Measurements from ENCODE around the gene GSK3B. TPM values are rescaled to one million over a fixed set of nuclear protein-coding genes. Genes with fewer than 3 reads are reported as not detected.

Gene GSK3B
- total and polyA plus RNA-seq, 10 of the 15 experiments (the other 5 are each of a cell fraction or from before 2014, with no cell fraction given), result 8.5 to 49.8 (median 25.5) TPM

GRCh38 chr3:120143676-120144075 is 49.4 kb upstream of the GSK3B start:
- in situ Hi-C loops (cut with MboI) (no loop called here), intact Hi-C loops (cut with micrococcal nuclease; ENCODE audit: unreplicated experiment) (no loop called here)
- WGBS (ENCODE audit: insufficient coverage, insufficient replicate concordance, low lambda C conversion rate, missing lambda C conversion rate), result 31% methylated on average over 2 of the region's 2 CpGs
- Histone ChIP-seq H3K4me2 (ENCODE audit: control insufficient read depth, insufficient read depth) (no peak overlapping the region), H3K4me3 (no peak overlapping the region), H3K36me3 (ENCODE audit: control insufficient read depth in 2 of 2, insufficient read depth in 2 of 2, low read length in 1 of 2) (no peaks in the 10 kb centered on the region), H4K20me1 (ENCODE audit: control insufficient read depth, insufficient read depth) (no peaks in the 10 kb centered on the region), H3K4me1 (ENCODE audit: control insufficient read depth, insufficient read depth, low read length) (peaks cover 9% of the 10 kb centered on the region), H2AFZ (ENCODE audit: control insufficient read depth, low read depth, low read length) (no peak overlapping the region), H3K79me2 (ENCODE audit: control insufficient read depth, insufficient read depth, low read length) (no peaks in the 10 kb centered on the region), H3K27me3 (replicated peaks in 1 of 2; ENCODE audit: control insufficient read depth in 2 of 2, insufficient read depth in 2 of 2, low read length in 1 of 2) (no peaks in the 10 kb centered on the region), H3K27ac (ENCODE audit: control insufficient read depth, insufficient read depth) (no peak overlapping the region), H3K9me3 (replicated peaks; ENCODE audit: control insufficient read depth, insufficient read depth, low read length) (no peaks in the 10 kb centered on the region; the same call in 2 of the 3 replicates), H3K9ac (ENCODE audit: control insufficient read depth, insufficient read depth, low read length) (no peak overlapping the region)
- no TSS peak for BruUV-seq (replicated peaks)
- ChIA-PET POLR2A (interaction anchor here (1.3 kb wide), 1 partner anchor 15 kb away, joined by 3 read pairs; no protein-coding TSS in a partner anchor), RAD21 (ENCODE audit: unreplicated experiment) (interaction anchor here (1.3 kb wide), 1 partner anchor 29 kb away, joined by 3 read pairs; no protein-coding TSS in a partner anchor), SMC1A (ENCODE audit: uncharacterized antibody, unreplicated experiment) (interaction anchor here (1.2 to 6.6 kb wide), 2 partner anchors 252 to 324 kb away, joined by 3 to 81 read pairs; no protein-coding TSS in a partner anchor), CTCF (interaction anchor here (1.0 to 3.5 kb wide), 2 partner anchors 125 to 251 kb away, joined by 3 to 16 read pairs; no protein-coding TSS in a partner anchor)
- TF ChIP-seq ZNF622 (IDR thresholded peaks at IDR 0.05), result no peak
- no peak for TF ChIP-seq SUZ12 (IDR thresholded peaks at IDR 0.05; ENCODE audit: unreplicated experiment)
- no peak for TF ChIP-seq CHD1 (IDR thresholded peaks at IDR 0.05; ENCODE audit: low read depth, low read length)
- TF ChIP-seq IRF4 (IDR thresholded peaks at IDR 0.05; ENCODE audit: low read depth, low read length), result no peak
- TF ChIP-seq HDAC6 (IDR thresholded peaks at IDR 0.05; ENCODE audit: unreplicated experiment), result no peak
- TF ChIP-seq TCF7 (IDR thresholded peaks at IDR 0.05; ENCODE audit: borderline replicate concordance), result no peak
- DNase-seq (ENCODE audit: low read depth, low spot score) (no peak), ATAC-seq (no peak), FAIRE-seq (no peak)

- WGBS (ENCODE audit: insufficient coverage, insufficient replicate concordance, low lambda C conversion rate, missing lambda C conversion rate), result 84% methylated on average over 4 of the region's 4 CpGs
- H3K9me3 ChIP-seq (replicated peaks; ENCODE audit: control insufficient read depth, insufficient read depth, low read length), result no peaks in the 10 kb centered on the region; the same call in 2 of the 3 replicates
- no peaks in the 10 kb centered on the region for H3K27me3 ChIP-seq (replicated peaks in 1 of 2; ENCODE audit: control insufficient read depth in 2 of 2, insufficient read depth in 2 of 2, low read length in 1 of 2)
- intact Hi-C loops (cut with micrococcal nuclease; ENCODE audit: unreplicated experiment) (no loop called here), in situ Hi-C loops (cut with MboI) (no loop called here)
- RAD21 ChIA-PET (ENCODE audit: unreplicated experiment), result no interaction called here
- H3K9ac ChIP-seq (ENCODE audit: control insufficient read depth, insufficient read depth, low read length), result no peak overlapping the region
- no TSS peak for BruUV-seq (replicated peaks)
- H3K79me2 ChIP-seq (ENCODE audit: control insufficient read depth, insufficient read depth, low read length), result no peaks in the 10 kb centered on the region
- FAIRE-seq (no peak), DNase-seq (ENCODE audit: low read depth, low spot score) (no peak), ATAC-seq (no peak)
- POLR2A ChIA-PET, result no interaction called here
- no peaks in the 10 kb centered on the region for H4K20me1 ChIP-seq (ENCODE audit: control insufficient read depth, insufficient read depth)
- no peak overlapping the region for H3K4me3 ChIP-seq
- H3K4me2 ChIP-seq (ENCODE audit: control insufficient read depth, insufficient read depth), result no peak overlapping the region
- no peak overlapping the region for H3K27ac ChIP-seq (ENCODE audit: control insufficient read depth, insufficient read depth)
- CTCF ChIA-PET, result no interaction called here
- no peaks in the 10 kb centered on the region for H3K36me3 ChIP-seq (ENCODE audit: control insufficient read depth in 2 of 2, insufficient read depth in 2 of 2, low read length in 1 of 2)
- SMC1A ChIA-PET (ENCODE audit: uncharacterized antibody, unreplicated experiment), result interaction anchor here (6.6 kb wide), 1 partner anchor 251 kb away, joined by 81 read pairs; no protein-coding TSS in a partner anchor
- H3K4me1 ChIP-seq (ENCODE audit: control insufficient read depth, insufficient read depth, low read length), result no peaks in the 10 kb centered on the region
- H2AFZ ChIP-seq (ENCODE audit: control insufficient read depth, low read depth, low read length), result no peak overlapping the region
- no peak for TF ChIP-seq NRF1 (conservative IDR thresholded peaks at IDR 0.05; ENCODE audit: low read depth, low read length)
- no peak for TF ChIP-seq NR2C2 (IDR thresholded peaks at IDR 0.05; ENCODE audit: borderline replicate concordance, control insufficient read depth, insufficient read length, low read depth)
- no peak for TF ChIP-seq MTA2 (IDR thresholded peaks at IDR 0.05; ENCODE audit: low read depth)
- TF ChIP-seq IRF5 (IDR thresholded peaks at IDR 0.05; ENCODE audit: borderline replicate concordance), result no peak
- TF ChIP-seq RCOR1 (conservative IDR thresholded peaks at IDR 0.05; ENCODE audit: low read depth, low read length), result no peak
- no peak for TF ChIP-seq ZBED1 (IDR thresholded peaks at IDR 0.05; ENCODE audit: borderline replicate concordance)
- no peak for TF ChIP-seq ZBTB33 (IDR thresholded peaks at IDR 0.05)
- no peak for TF ChIP-seq POLR2A (IDR thresholded peaks at IDR 0.05; ENCODE audit: low read depth, low read length)
- TF ChIP-seq LARP7 (IDR thresholded peaks at IDR 0.05), result no peak
- TF ChIP-seq NFXL1 (IDR thresholded peaks at IDR 0.05; ENCODE audit: borderline replicate concordance), result no peak
- no peak for TF ChIP-seq CBX3 (IDR thresholded peaks at IDR 0.05; ENCODE audit: borderline replicate concordance, low read depth)
- no peak for TF ChIP-seq CEBPB (IDR thresholded peaks at IDR 0.05; ENCODE audit: borderline replicate concordance in 1 of 2, low read depth in 2 of 2, low read length in 2 of 2)
These were observed 48.0 kb upstream of the GSK3B start for GRCh38 chr3:120142236-120142635.
